GM21786 (cell line): Measurements from ENCODE around the gene HCN3.
"Not testable (repeated sequence)": the region's sequence is repeated elsewhere in the genome, so short reads cannot be mapped to it uniquely, and the experiment has no call there.

ENCODE experiments used
- ATAC-seq: cut with Tn5 transposase; IDR thresholded peaks from one replicate; pipeline ENCODE4 v1.9.1; 2021; ENCODE audit not compliant: unreplicated experiment

The HCN3 gene

DNA sequence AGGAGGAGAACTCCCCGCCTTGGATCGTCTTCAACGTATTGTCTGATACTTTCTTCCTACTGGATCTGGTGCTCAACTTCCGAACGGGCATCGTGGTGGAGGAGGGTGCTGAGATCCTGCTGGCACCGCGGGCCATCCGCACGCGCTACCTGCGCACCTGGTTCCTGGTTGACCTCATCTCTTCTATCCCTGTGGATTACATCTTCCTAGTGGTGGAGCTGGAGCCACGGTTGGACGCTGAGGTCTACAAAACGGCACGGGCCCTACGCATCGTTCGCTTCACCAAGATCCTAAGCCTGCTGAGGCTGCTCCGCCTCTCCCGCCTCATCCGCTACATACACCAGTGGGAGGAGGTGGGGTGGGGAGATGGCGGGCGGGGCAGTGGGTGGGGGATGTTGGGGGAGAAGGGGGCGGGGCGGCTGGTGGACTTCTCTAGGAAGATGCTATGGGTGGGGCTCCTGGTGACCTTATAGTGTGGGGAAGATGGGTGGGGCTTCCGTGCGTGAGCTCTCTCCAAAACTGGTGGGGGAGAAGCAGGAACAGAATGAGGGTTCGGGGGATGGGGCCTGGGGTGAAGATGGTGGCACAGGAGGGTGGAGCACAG, 5.3 kb downstream of the HCN3 start:
- ATAC-seq, result no peak

DNA sequence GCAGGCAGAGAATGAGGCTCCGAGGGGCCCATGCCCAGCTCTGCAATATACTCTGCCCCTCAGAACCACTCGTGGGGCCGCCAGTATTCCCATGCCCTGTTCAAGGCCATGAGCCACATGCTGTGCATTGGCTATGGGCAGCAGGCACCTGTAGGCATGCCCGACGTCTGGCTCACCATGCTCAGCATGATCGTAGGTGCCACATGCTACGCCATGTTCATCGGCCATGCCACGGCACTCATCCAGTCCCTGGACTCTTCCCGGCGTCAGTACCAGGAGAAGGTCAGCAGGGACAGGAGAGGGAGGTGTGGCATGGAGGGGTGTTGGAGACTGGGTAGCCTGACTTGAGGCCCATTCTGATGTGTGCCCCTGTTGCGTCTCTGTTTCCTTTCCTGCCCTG, 7.2 kb downstream of the HCN3 start:
- ATAC-seq, result no peak

DNA sequence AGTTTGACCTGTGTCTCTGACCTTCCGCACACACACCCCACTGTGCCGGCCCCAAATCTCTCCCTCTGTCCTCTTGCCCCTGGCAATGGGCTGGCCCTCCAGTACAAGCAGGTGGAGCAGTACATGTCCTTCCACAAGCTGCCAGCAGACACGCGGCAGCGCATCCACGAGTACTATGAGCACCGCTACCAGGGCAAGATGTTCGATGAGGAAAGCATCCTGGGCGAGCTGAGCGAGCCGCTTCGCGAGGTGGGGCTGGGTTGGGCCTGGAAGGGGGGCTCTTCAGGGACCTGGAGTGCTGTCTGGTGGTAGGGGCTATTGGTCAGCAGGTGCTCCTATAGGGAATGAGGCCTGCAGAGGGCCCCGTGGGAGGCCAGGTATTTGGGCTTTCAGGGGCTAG, 7.8 kb downstream of the HCN3 start:
- ATAC-seq, result no peak

DNA sequence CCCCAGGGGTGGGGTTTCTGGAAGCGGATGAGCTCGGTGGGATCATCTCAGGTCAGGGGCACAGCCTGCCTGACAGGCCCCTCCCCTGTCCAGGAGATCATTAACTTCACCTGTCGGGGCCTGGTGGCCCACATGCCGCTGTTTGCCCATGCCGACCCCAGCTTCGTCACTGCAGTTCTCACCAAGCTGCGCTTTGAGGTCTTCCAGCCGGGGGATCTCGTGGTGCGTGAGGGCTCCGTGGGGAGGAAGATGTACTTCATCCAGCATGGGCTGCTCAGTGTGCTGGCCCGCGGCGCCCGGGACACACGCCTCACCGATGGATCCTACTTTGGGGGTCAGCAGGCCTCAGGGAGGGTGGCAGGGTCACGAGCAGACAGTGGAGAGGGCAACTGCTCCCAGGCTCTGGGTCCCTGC, 8.4 kb downstream of the HCN3 start:
- ATAC-seq, result no peak

DNA sequence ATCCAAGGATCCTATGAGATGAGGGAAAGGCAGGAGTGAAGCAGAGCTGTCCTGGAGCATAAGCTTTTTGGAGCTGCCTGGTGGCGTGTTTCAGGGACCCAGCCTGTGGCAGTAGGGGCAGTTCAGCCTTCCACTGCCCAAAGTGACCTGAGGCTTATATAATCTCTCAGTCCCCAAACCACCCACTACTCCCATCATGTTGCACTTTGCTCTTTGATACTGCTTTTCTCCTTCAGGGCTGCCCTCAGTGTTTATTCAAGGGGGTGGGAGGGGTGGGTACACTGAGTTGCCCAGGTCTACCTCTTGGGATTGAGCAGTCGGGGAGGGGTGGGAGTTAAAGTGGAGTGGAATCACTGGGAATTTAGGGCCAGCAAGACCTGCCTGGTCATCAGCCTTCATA, 9.3 kb downstream of the HCN3 start:
- ATAC-seq, result no peak

DNA sequence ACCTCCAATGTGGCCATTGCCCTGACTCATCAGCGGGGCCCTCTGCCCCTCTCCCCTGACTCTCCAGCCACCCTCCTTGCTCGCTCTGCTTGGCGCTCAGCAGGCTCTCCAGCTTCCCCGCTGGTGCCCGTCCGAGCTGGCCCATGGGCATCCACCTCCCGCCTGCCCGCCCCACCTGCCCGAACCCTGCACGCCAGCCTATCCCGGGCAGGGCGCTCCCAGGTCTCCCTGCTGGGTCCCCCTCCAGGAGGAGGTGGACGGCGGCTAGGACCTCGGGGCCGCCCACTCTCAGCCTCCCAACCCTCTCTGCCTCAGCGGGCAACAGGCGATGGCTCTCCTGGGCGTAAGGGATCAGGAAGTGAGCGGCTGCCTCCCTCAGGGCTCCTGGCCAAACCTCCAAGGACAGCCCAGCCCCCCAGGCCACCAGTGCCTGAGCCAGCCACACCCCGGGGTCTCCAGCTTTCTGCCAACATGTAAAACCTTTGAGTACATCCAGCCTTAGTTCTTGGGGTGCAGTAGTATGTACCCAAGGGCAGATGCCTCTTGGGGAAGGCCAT, 10.8 kb downstream of the HCN3 start:
- no peak for ATAC-seq

DNA sequence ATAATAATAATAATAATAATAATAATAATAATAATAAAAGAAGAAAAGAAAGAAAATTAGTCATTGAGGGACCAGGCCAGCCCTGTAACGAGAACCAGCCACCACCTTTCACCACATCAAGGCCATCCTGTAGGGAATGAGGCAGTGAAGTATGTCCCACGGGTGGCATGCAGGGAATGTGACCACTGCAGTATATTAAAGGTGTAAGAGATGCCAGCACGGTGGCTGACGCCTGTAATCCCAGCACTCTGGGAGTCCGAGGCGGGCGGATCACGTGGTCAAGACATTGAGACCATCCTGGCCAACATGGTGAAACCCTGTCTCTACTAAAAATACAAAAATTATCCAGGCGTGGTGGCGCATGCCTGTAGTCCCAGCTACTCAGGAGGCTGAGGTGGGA, 13.7 kb downstream of the HCN3 start:
- not testable (repeated sequence) for ATAC-seq

DNA sequence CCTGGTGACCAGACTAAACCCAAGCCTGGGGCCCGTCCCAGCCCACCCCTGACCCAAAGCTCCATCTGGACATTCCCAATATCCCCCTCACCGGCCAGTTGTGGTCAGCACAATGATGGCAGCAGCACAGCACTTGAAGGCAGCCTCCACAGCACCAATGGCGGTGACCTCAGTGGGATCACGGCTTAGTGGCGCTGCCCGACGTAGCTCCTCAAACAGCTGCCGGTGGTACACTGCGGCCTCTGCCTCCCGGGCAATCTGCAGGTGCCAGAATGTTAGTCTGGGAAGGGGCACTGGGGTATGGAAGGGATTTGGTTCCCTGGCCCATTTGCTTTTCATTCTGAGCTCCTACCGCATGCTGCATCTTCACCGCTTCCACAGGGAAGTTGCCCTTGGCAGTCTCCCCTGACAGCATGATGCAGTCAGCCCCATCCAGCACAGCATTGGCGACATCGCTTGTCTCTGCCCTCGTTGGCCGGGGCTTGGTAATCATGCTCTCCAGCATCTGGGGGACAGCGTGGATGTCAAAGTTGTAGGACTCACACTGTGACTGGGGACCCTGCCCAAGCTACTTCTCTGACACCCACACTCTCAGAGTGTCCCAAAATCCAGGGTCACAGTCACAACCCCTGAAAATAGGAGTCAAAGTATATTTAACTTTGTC, 16.0 kb downstream of the HCN3 start:
- no peak for ATAC-seq

DNA sequence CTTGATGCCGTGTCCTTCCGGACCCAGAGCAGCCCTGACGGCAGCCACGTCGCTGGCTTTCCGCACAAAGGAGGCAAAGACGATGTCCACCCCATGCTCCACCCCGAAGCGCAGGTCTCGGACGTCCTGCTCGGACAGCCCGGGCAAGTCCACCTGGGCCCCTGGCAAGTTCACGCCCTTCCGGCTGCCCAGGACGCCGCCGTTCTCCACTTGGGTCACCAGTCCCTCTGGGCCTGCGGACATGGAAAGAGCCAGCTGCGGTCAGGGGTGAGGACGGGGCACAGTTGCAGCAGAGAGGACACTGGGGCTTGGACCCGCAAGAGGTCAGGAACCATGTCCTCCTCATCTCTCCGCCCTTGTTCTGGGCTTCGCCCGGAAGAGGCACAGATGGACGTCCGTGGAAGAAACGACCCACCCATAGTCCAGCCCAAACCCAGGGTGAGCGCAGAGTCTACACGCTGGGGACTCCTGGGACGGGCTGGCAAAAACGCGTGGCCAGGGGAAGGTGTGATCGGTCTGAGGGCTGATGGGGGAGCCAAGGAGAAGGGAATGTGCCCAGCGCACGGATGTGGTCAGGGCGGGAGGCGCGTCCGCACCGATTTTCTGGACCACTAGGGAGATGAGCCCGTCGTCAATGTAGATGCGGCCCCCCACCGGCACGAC, 17.4 kb downstream of the HCN3 start:
- ATAC-seq, result no peak

DNA sequence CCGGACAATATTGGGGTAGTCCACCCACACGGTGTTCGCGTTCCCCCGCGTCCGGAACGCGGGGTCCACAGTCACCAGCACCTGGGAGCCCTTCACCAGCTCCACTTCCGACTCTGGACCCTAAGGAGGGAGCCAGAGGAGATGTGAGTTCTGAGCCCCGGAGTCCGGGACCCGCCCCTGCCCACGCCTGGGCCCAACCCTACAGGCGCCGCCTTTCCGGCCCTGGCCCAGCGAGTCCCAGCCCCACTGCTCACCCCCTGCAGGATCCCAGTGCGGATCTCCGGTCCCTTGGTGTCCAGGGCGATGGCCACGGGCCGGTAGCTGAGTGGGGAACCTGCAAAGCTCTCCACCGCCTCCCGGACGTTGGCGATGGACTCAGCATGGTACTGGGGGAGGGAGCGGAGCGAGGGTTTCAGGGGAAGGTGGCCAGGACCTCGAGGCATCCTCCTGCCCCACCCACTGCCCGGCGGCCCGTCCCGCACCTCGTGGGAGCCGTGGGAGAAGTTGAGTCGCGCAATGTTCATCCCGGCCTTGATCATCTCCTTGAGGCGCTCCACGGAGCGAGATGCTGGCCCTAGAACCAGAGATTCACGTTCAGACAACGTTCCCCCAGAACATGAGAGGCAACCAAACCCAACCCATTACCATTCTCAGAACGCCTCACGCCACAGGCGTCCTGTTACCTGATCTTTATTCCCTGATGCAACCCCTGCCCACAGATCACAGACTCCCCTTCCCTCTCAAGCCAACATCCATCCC, 18.1 kb downstream of the HCN3 start:
- no peak for ATAC-seq

DNA sequence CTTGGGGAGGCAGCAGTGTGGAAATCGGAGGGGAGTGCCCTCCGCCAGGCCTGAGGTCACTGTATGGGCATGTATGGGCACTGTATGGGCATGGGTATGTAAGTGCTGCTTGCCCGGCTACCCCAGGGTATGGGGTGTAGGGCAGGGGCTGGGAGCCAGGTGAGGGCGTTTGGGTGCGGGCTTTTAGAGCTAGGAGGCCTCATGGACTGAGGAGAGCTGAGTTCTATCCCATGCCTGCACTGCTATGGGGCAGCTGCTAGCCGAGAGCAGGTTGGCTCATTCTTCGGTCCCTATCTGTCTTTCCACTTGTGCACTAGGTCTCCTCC, 18.6 kb downstream of the HCN3 start:
- ATAC-seq, result no peak

DNA sequence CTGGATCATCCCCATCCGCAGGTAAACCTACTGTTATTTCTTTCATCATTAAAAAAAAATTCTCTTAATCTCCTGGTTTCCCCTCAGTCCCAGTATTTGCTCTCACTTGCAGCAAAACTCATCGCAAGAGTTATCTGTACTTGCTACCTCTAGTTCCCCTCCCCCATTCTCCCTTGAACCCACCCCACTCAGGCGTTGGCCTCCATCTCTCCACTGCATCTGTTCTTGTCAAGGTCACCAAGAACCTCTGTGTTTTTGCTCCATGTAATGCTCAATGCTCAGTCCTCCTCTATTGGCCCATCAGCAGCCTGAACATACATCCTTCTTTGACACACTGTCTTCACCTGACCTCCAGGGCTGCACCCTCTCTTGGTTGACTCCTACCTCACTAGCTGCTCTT, 19.4 kb downstream of the HCN3 start:
- ATAC-seq, result no peak

DNA sequence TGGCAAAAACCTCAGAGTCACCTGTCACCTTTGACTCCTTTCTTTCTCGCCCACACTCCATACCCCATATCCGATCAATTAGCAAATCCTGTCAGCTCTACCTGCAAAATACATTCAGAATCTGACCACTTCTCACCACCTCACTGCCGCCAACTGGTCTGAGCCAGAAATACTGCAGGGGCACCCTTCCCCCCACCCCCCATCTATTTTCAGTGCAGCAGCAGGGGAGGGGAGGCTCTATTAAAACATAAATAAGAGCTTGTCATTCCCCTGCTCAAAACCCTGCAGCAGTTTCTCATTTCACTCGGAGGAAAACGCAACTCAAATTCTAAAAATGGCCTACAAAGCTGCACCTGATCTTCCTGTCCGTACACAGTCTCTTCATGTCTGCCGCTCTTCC, 20.1 kb downstream of the HCN3 start:
- no peak for ATAC-seq

DNA sequence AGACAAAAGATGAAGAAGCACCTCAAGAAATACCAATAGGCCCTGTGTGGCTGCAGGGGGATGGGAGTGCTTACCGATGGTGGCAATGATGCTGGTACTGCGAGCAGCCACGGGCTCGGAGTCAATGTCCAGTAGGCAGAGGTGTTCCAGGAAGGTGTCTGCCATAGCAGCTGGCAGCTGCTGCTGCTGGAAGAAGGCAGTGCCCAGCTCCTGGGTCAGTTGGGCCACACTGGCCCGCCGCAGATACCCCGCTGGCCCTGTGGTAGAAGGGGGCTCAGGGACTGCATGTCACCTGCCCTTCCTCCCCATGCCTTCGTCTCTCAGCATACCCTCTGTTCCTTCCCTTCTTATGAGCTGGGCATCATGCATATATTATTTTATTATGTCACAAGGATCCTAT, 22.8 kb downstream of the HCN3 start:
- no peak for ATAC-seq

DNA sequence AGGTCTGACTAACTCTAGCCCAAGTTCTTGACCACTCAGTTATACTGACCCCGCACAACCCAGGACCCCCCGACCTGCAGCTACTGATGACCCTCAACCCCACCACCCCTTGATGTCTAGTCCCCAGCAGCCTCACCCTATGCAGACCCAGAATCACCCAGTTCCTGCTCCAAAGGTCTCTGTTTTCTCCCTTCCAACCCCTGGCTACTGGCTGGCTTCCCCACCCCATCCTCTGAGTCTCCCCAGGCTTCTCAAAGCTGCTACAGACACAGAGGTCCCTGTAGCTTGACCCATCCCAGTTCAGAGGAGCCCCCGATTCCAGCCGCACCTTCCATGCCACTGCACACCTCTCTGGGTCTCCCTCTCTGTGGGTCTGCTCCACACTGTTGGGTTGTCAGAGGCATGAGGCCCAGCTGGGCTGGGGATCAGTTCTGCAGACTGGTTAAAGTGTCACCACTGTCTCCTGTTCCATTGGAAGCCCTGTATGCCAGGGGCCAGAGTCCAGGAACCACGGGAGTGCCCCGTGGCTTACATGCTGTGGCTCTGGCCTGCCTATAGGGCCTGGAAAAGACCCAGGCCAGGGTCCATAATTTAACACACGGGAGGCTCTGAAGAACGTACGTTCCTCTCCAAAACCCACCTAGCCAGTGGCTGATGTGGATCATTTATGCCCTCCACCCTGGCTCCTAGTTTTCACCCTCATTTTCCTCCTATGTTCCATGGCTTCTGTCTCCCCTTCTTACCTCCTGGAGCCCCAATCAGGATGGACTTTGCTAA, 23.5 kb downstream of the HCN3 start:
- ATAC-seq, result no peak

DNA sequence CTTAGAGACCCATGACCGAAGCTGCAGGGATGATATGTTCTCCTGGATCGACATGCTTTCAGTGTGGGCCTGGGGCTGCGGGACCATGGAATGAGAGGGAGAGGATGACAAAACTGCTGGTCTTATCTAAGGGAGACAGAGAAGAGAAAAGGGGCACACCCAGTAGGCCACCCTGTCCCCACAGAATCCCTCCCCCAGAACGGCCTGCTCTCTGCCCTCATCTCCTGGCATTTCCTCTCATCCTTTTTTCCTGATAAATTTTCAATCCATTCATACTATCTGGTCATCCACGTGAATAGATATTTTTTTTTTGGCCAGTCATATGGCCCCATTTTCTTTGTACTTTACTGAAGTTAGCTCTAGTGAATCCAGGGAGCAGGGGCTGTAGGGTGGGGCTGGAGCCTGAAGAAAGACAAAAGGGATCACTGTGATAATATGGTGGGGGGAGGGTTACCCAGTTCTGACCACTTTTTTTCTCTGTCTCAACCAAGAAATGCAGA, 24.1 kb downstream of the HCN3 start, which contains the start of gene PKLR:
Gene PKLR, minus strand, starts transcription at position 97 of the 500 bp plus-strand sequence. Its CDS starts 43 bp downstream, at position 54.
- ATAC-seq, result no peak

DNA sequence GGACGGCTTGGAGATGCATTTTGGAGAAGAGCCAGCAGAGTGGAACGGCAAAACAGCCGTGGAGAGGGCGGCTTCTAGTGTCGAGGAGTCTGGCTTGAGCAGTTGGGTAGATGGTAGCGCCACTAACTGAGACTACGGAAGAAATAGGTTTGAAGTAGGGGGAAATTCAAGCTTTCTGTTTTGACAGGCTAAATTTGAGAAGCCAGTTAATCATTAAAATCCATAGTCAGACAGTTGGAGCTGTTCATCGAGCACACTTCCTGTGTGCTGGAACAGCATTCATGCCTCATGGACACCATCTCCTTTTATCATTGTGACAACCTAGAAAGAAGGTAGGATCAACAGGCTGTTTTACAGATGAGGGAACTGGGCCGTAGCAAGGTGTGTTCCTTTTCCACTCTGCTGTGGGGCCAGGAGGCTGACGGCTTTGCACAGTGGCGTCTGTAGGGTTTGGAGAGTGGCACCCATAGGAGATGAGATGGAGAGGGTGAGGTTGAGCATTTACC, 27.3 kb downstream of the HCN3 start:
- ATAC-seq, result no peak

DNA sequence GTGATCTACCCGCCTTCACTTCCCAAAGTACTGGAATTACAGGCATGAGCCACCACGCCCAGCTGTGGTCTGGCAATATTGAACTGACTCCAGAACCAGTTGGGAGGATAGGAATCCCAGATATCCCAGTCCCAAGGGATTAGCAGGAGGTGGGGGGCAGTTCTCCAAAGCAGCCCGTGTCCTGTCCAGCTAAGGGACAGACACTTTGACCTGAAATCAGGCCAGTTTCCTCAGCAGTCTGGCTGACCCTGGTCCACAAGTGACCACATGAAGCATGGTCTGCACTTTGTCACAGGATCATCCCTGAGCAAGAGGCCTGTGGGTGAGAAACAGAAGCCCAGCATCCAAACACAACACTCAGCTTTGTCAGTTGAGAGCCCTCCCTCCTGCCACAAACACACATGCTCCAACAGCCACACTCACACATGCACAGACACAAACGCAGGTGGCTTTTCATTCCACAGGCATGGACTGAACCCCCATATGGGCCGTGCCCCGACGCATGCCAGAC, 28.7 kb downstream of the HCN3 start:
- ATAC-seq, result no peak

DNA sequence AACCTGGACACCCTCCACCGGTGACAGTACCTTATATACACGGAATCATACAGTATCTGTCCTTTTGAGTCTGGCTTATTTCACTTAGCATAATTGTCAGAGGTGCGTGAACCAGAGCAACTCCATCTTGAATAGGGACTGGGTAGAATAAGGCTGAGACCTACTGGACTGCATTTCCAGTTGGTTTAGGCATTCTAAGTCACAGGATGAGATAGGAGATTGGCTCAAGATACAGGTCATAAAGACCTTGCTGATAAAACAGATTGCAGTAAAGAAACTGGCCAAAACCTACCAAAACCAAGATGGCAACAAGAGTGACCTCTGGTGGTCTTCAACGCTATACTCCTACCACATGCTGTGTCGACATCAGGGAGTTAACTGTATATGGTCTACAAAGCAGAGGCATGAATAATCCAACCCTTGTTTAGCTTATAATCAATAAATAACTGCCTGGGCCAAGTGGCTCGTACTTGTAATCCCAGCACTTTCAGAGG, 30.0 kb downstream of the HCN3 start:
- no peak for ATAC-seq
